Esophagus muscularis mucosa (tissue), 4 donors: Measurements from ENCODE around the gene LDHD. TPM values are rescaled to one million over a fixed set of nuclear protein-coding genes. Genes with fewer than 3 reads are reported as not detected.

ENCODE experiments used
- DNase-seq: peaks from one replicate; pipeline ENCODE4 v3.0.0-alpha.2; 2017; ENCODE audit errors: extremely low spot score
- H3K27ac ChIP-seq, 4 donors: fragments of 200-600 bp; sonication (generic); replicated peaks in 1 of 4; 1 replicate in 3 of 4; 2 replicates in 1 of 4; pipeline ENCODE4 v1.5.1; 2016 to 2019; ENCODE audit warnings: mild to moderate bottlenecking in 1 of 4
- H3K27me3 ChIP-seq, 4 donors: fragments of 200-600 bp; sonication (generic); one replicate each; pipeline versions ENCODE4 v1.5.1 to v1.6.0; 2016 to 2019
- H3K36me3 ChIP-seq, 4 donors: fragments of 200-600 bp; sonication (generic); one replicate each; pipeline ENCODE4 v1.5.1; 2016 to 2019
- H3K4me1 ChIP-seq, 4 donors: fragments of 200-600 bp; sonication (generic); one replicate each; pipeline ENCODE4 v1.5.1; 2016 to 2019
- H3K4me3 ChIP-seq, 4 donors: fragments of 200-600 bp; sonication (generic); 1 replicate in 2 of 4; 2 replicates in 2 of 4; pipeline ENCODE4 v1.5.1; 2016 to 2019; ENCODE audit warnings: mild to moderate bottlenecking in 4 of 4, moderate library complexity in 1 of 4
- H3K9me3 ChIP-seq, 4 donors: fragments of 200-600 bp; sonication (generic); 1 replicate in 3 of 4; 2 replicates in 1 of 4; pipeline ENCODE4 v1.5.1; 2016 to 2019
- CTCF ChIP-seq, 3 experiments: fragments of 200-600 bp in 2 of 3; fragments of 450-650 bp in 1 of 3; sonication (generic) in 2 of 3; IDR thresholded peaks; one replicate each; pipeline ENCODE4 v1.5.1; 2017 to 2019; ENCODE audit warnings: antibody characterized with exemption in 3 of 3, mild to moderate bottlenecking in 2 of 3, moderate library complexity in 1 of 3
- EP300 ChIP-seq: sonication (generic); formaldehyde crosslinking; IDR thresholded peaks from one replicate; pipeline ENCODE4 v1.6.1; 2017; ENCODE audit warnings: antibody characterized with exemption
- POLR2A ChIP-seq: fragments of 450-650 bp; IDR thresholded peaks from one replicate; pipeline ENCODE4 v1.6.1; 2017; ENCODE audit warnings: antibody characterized with exemption, moderate library complexity, mild to moderate bottlenecking, low read depth
- POLR2AphosphoS5 ChIP-seq, 2 donors: sonication (generic); formaldehyde crosslinking; IDR thresholded peaks; one replicate each; pipeline ENCODE4 v1.6.1; 2017; ENCODE audit warnings: antibody characterized with exemption in 2 of 2
- WGBS: methylation state at CpG from one replicate; pipeline ENCODE4 v1.1.5; 2018; 5-methylcytosine and 5-hydroxymethylcytosine counted together
- intact Hi-C: fragments of 100-400 bp; cut with DNase I; formaldehyde crosslinking; loops from one replicate; pipeline ENCODE4 v1.15.1; 2023
- total RNA-seq, 4 donors: library from RNA; depleted of rRNA; stranded (reverse); fragments of >200 nt; gene quantifications; one replicate each; pipeline versions ENCODE4 v1.1.0 to v1.2.1, GENCODE V29; 2016

Gene LDHD
- total RNA-seq, 4 donors from 2014 or later, result 6.7 to 13.2 (median 8.7) TPM

- WGBS, result 79% methylated on average over 10 of the region's 10 CpGs
- Histone ChIP-seq H3K36me3 (no peaks in the 10 kb centered on the region), H3K27me3 (no peaks in the 10 kb centered on the region), H3K4me3 (no peak overlapping the region), H3K9me3 (no peaks in the 10 kb centered on the region), H3K4me1 (peaks cover 25 to 60% (median 57%) of the 10 kb centered on the region in 4 donors), H3K27ac (peak overlapping the region in 3 of 4 donors; percentile 8 to 83 (median 17))
- intact Hi-C loops, result no loop called here
- TF ChIP-seq CTCF (IDR thresholded peaks at IDR 0.05) (no peak), EP300 (no peak), POLR2A (no peak), POLR2AphosphoS5 (IDR thresholded peaks at IDR 0.05) (no peak)
- no peak for DNase-seq
Measured at GRCh38 chr16:75065149-75065505, 51.5 kb downstream of the LDHD start.

- TF ChIP-seq POLR2A (no peak), CTCF (IDR thresholded peaks at IDR 0.05) (no peak), EP300 (no peak), POLR2AphosphoS5 (IDR thresholded peaks at IDR 0.05) (no peak)
- no peaks in the 10 kb centered on the region for H3K36me3 ChIP-seq
- peak overlapping the region; percentile 17 to 83 (median 55) for H3K27ac ChIP-seq
Measured at GRCh38 chr16:75064403-75065148, 52.0 kb downstream of the LDHD start.

GRCh38 chr16:75063549-75064088 is 53.0 kb downstream of the LDHD start:
- Histone ChIP-seq H3K36me3 (no peaks in the 10 kb centered on the region), H3K27me3 (no peaks in the 10 kb centered on the region), H3K27ac (peak overlapping the region in 3 of 4 donors; percentile 73 to 83 (median 74)), H3K4me3 (no peak overlapping the region), H3K4me1 (peaks cover 24 to 60% (median 58%) of the 10 kb centered on the region in 4 donors), H3K9me3 (no peaks in the 10 kb centered on the region)
- WGBS, result 86% methylated on average over 8 of the region's 8 CpGs
- intact Hi-C loops, result loop anchor here (5.0 kb wide), 1 partner anchor 44 kb away; no protein-coding TSS in a partner anchor
- TF ChIP-seq POLR2AphosphoS5 (IDR thresholded peaks at IDR 0.05), result no peak
- no peak for TF ChIP-seq CTCF (IDR thresholded peaks at IDR 0.05)
- no peak for TF ChIP-seq POLR2A
- TF ChIP-seq EP300, result no peak
- DNase-seq, result no peak

More at GRCh38 chr16:75064403-75065148, 52.0 kb downstream of the LDHD start:
- Histone ChIP-seq H3K4me3 (no peak overlapping the region), H3K4me1 (peaks cover 21 to 55% (median 51%) of the 10 kb centered on the region in 4 donors), H3K27me3 (no peaks in the 10 kb centered on the region), H3K9me3 (no peaks in the 10 kb centered on the region)
- DNase-seq, result no peak
- intact Hi-C loops, result loop anchor here (5.0 kb wide), 1 partner anchor 43 kb away; no protein-coding TSS in a partner anchor
- WGBS, result 65% methylated on average over 15 of the region's 15 CpGs

- no peak overlapping the region for H3K4me3 ChIP-seq
- H3K27ac ChIP-seq, result peak overlapping the region; percentile 67 to 83 (median 74)
- no peak for DNase-seq
- H3K36me3 ChIP-seq, result no peaks in the 10 kb centered on the region
- peaks cover 24 to 67% (median 60%) of the 10 kb centered on the region in 4 donors for H3K4me1 ChIP-seq
- no peaks in the 10 kb centered on the region for H3K9me3 ChIP-seq
- no peaks in the 10 kb centered on the region for H3K27me3 ChIP-seq
- intact Hi-C loops, result loop anchor here (5.0 kb wide), 1 partner anchor 44 kb away; no protein-coding TSS in a partner anchor
- 85% methylated on average over 7 of the region's 9 CpGs for WGBS
- TF ChIP-seq CTCF (IDR thresholded peaks at IDR 0.05) (no peak), POLR2AphosphoS5 (IDR thresholded peaks at IDR 0.05) (no peak), POLR2A (no peak), EP300 (no peak)
Measured at GRCh38 chr16:75062976-75063346, 53.6 kb downstream of the LDHD start.
